OCI-LY7 (cell line): ENCODE results near the gene MAP3K8.

Source experiments
- EZH2phosphoT487 ChIP-seq: fragments of 200-600 bp; sonication (generic); IDR thresholded peaks from 2 replicates; pipeline ENCODE4 v1.6.1; 2018; ENCODE audit warnings: low read depth, borderline replicate concordance, mild to moderate bottlenecking, mixed run types, antibody characterized with exemption, low read length, moderate library complexity, mixed read lengths
- TF ChIP-seq, protein P1 (sequence below): fragments of 200-600 bp; sonication (generic); conservative IDR thresholded peaks from 2 replicates; pipeline ENCODE4 v1.5.1; 2014; ENCODE audit warnings: mild to moderate bottlenecking, antibody characterized with exemption, low read length, moderate library complexity, mixed read lengths

DNA sequence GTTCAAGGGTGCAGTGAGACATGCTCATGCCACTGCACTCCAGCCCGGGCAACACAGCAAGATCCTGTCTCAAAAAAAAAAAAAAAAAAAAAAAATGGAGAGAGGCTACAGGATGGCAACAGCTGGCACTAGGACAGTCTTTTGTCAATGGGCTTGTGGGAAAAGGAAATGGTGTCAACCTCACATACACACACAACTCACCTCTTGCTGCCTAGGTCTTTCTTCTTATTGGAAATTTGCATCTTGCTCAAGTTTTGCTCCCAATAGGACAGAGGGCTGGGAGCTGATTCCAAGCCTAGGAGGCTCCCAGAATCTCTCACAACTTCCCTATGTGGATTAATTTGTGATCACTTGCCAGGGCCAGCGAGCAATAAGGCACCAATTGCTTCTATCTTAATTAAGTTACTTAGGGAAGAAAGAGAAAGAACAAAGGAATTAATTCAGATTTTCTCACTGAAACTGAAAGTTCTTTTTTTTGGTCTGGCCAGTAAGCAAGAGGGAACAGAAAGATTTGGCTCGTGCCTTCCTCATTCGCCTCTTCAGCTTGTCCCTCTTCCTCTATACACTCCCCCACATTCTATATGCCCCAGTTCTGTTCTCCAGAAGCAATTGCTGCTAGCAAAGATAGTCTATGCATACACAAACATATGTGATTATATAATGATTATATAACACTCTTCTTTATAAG, 33.8 kb downstream of the MAP3K8 start:
- TF ChIP-seq EZH2phosphoT487, result no peak
- TF ChIP-seq, protein P1, sequence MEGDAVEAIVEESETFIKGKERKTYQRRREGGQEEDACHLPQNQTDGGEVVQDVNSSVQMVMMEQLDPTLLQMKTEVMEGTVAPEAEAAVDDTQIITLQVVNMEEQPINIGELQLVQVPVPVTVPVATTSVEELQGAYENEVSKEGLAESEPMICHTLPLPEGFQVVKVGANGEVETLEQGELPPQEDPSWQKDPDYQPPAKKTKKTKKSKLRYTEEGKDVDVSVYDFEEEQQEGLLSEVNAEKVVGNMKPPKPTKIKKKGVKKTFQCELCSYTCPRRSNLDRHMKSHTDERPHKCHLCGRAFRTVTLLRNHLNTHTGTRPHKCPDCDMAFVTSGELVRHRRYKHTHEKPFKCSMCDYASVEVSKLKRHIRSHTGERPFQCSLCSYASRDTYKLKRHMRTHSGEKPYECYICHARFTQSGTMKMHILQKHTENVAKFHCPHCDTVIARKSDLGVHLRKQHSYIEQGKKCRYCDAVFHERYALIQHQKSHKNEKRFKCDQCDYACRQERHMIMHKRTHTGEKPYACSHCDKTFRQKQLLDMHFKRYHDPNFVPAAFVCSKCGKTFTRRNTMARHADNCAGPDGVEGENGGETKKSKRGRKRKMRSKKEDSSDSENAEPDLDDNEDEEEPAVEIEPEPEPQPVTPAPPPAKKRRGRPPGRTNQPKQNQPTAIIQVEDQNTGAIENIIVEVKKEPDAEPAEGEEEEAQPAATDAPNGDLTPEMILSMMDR, result no peak
